Measurements from ENCODE around the gene DNAAF3.
"Not testable (repeated sequence)": the region's sequence is repeated elsewhere in the genome, so short reads cannot be mapped to it uniquely, and the experiment has no call there.

Gene DNAAF3

GRCh38 chr19:55175117-55175867 is 8.9 kb upstream of the DNAAF3 start:
- DNase-seq (ENCODE audit: low read depth in 2 of 2), result no peak

- DNase-seq (ENCODE audit: low read depth in 2 of 2), result no peak
These were observed 8.2 kb upstream of the DNAAF3 start for GRCh38 chr19:55174425-55175116.

DNA sequence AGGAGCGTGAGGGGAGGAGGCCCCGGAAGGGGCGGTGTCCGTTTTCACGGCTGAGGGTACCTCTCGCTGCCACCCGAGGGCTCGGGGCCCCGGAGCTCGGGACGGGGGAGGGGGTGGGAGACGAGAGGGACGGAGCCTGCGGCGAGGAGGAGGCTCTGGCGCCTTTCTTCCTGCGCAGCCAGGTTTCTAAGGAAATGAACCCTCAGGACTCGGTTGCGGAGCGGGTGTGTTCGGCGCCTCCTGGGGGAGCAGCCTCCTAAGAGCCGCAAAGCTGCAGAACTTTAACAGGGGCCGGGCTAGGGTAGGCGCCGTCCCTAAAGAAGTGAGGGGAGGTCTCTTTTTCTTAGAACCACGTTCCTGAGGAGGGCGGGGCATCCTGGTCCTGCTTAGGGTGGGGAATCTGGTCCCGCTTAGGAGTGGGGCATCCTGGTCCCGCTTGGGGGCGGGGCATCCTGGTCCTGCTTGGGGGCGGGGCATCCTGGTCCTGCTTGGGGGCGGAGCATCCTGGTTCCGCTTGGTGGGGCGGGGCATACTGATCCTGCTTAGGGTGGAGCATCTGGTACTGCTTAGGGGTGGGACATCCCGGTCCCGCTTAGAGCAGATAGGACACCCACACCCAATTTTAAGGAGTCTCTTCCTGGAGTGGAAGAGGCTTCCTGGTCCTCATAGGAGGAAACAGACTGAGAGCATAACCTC is 7.4 kb upstream of the DNAAF3 start:
- DNase-seq (ENCODE audit: low read depth in 2 of 2), result no peak

- DNase-seq (ENCODE audit: low read depth in 2 of 2), result no peak
These were observed 6.8 kb upstream of the DNAAF3 start for GRCh38 chr19:55173186-55173713.

DNA sequence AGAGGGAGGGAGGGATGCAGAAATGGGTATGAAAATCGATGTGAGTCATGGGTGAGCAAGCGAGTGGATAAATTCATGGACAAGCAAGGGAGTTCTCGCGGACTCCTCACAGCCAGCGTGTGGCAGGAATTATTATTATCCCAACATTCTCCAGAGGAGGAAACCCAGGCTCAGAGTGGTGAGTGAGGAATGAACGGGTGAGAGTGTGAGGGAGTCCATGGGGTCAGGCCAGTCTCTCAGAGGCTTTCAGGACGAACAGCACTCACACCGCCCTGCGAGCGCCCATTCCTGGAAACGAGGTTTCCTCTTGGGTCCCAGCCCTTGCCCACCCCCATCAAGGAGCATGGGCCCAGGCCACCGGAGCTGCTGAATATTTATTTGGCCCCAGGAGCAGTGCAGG is 6.3 kb upstream of the DNAAF3 start:
- DNase-seq (ENCODE audit: low read depth in 2 of 2), result no peak

GRCh38 chr19:55172318-55172717 is 5.9 kb upstream of the DNAAF3 start:
- DNase-seq (ENCODE audit: low read depth in 2 of 2), result not testable (repeated sequence)

- DNase-seq (ENCODE audit: low read depth in 2 of 2), result no peak
These were observed 5.0 kb upstream of the DNAAF3 start for GRCh38 chr19:55171440-55171839.

DNA sequence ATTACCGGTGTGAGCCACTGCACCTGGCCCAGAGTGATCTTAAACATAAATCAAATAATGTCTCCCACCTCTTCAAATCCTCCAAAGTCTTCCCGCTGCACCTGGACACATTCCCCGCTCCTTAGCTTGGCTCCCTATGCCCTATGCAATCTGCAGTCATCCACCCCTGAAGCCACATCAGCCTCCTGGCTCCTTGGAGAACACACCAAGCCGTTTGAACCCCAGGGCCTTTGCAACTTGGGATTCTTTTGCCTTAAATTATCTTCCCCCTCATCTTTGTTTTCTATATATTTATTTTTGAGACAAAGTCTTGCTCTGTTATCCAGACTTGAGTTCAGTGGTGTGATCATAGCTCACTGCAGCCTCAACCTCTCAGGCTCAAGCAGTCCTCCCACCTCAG is 2.7 kb upstream of the DNAAF3 start:
- no peak for DNase-seq (ENCODE audit: low read depth in 2 of 2)

- peak in 1 of 2 donors; percentile 34 for DNase-seq (ENCODE audit: low read depth in 2 of 2)
These were observed 372 bp downstream of the DNAAF3 start for GRCh38 chr19:55165952-55166529.

DNA sequence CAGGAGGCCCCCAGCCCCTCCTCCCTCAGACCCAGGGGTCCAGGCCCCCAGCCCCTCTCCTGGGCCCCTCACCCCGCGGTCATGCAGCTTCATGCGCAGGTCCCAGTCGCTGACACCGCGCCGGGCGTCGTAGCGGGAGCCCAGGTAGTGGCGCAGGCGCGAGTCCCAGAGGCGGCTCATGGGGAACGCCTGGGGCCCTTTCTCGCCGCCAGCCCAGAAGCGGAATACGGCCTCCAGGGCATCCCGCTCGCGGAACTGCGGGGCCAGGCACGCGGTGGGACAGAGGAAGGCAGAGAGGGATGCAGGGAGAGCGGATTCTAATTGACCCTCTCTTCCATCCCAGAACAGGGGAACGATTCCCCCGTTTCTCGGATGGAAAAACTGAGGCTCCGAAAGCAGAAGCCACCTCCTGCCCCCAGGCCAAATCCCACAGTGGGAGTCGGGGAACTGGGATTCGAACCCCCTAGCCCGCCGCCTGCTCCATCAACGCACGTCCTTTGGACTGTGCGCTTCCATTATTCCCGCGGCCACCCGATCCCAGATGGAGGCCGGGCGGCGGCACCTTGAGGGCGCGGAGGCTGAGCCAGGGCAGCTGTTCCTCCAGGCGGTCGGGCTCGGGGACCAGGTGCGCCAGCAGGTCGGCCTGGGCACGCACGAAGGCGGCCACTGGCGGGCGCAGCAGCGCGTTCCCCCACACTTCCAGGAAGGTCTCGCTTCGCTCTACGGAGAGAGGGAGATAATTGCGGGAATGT is 4.7 kb downstream of the DNAAF3 start:
- no peak for DNase-seq (ENCODE audit: low read depth in 2 of 2)

- DNase-seq (ENCODE audit: low read depth in 2 of 2), result no peak
These were observed 5.4 kb downstream of the DNAAF3 start for GRCh38 chr19:55160986-55161365.

- peak; percentile 75 to 86 for DNase-seq (ENCODE audit: low read depth in 2 of 2)
These were observed 6.1 kb downstream of the DNAAF3 start for GRCh38 chr19:55160128-55160985.

- no peak for DNase-seq (ENCODE audit: low read depth in 2 of 2)
These were observed 7.3 kb downstream of the DNAAF3 start for GRCh38 chr19:55158848-55159749.

- no peak for DNase-seq (ENCODE audit: low read depth in 2 of 2)
These were observed 8.0 kb downstream of the DNAAF3 start for GRCh38 chr19:55158423-55158822.

DNA sequence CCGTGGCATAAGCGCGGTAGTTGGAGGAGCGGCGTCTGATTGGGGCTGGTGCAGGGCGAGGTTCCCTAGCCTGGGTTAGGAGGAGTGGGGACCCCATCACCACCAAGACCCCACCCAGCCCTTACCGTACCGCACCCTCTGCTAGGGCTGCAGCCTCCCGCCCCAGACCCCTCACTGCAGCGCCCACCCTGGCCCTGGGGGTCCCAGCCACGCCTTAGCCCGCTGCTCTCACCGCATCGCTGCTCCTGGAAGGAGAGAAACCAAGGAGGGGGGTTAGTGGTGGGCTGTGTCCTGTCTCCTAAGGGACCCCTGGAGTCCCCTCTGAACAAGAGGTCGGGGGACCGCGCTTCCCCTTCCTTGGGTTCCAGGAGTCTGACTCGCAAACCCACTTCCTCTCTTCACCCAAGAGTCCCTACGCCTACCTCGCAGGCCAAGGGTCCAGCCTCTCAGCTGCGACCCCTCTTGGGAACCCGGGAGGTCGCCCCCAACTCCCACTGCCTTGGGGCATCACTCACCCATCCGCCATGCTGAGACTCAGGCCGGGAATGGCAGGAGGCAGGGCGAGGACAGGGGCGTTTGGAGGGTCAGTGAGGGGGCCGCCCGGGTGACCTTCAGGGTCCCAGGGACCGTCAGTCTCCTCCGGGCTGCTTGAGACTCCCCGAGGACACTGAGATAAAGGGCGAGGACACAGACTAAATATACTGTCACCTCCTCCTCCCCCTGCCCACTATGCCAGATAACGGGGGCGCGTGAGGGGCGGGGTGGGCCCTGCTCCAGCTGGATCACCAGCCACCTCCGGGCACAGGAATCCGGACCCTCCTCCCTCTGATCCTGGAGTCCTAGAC is 9.1 kb downstream of the DNAAF3 start, which contains the start of gene TNNI3:
TSS of gene TNNI3 (minus strand) at position 669 of the 845 bp plus-strand sequence. CDS start at position 526, 143 bp downstream.
- DNase-seq (ENCODE audit: low read depth in 2 of 2), result no peak

- DNase-seq (ENCODE audit: low read depth in 2 of 2), result no peak
These were observed 10.0 kb downstream of the DNAAF3 start for GRCh38 chr19:55156202-55157063.

GRCh38 chr19:55155784-55156183 is 10.6 kb downstream of the DNAAF3 start:
- not testable (repeated sequence) for DNase-seq (ENCODE audit: low read depth in 2 of 2)
